Fibroblast of skin of scalp (primary cell): ENCODE results near the gene MTUS2.

ENCODE experiments used
- DNase-seq: peaks from one replicate; pipeline ENCODE4 v3.0.0-alpha.2; 2013

MTUS2 gene

GRCh38 chr13:29423050-29423449 is 602.9 kb downstream of the MTUS2 start:
- DNase-seq: no peak

GRCh38 chr13:29427937-29428309 is 607.8 kb downstream of the MTUS2 start:
- DNase-seq: no peak

- DNase-seq: peak; percentile 27
Measured at GRCh38 chr13:29428310-29429181, 608.4 kb downstream of the MTUS2 start.

- DNase-seq: peak; percentile 61
Measured at GRCh38 chr13:29429286-29429900, 609.3 kb downstream of the MTUS2 start.

- DNase-seq: no peak
Measured at GRCh38 chr13:29434217-29434945, 614.2 kb downstream of the MTUS2 start.

GRCh38 chr13:29435125-29435911 is 615.2 kb downstream of the MTUS2 start:
- peak; percentile 96 for DNase-seq

- peak; percentile 71 for DNase-seq
Measured at GRCh38 chr13:29436291-29436690, 616.2 kb downstream of the MTUS2 start.

- peak; percentile 7 for DNase-seq
Measured at GRCh38 chr13:29436721-29437280, 616.7 kb downstream of the MTUS2 start.

GRCh38 chr13:29438769-29439168 is 618.6 kb downstream of the MTUS2 start:
- peak; percentile 25 for DNase-seq

GRCh38 chr13:29439601-29440388 is 619.7 kb downstream of the MTUS2 start:
- DNase-seq: peak; percentile 4

GRCh38 chr13:29441306-29441705 is 621.2 kb downstream of the MTUS2 start:
- DNase-seq: no peak

GRCh38 chr13:29446016-29446415 is 625.9 kb downstream of the MTUS2 start:
- DNase-seq: no peak

GRCh38 chr13:29448174-29448573 is 628.0 kb downstream of the MTUS2 start:
- DNase-seq: no peak

- no peak for DNase-seq
Measured at GRCh38 chr13:29449726-29450125, 629.6 kb downstream of the MTUS2 start.

GRCh38 chr13:29451976-29452375 is 631.8 kb downstream of the MTUS2 start:
- no peak for DNase-seq

GRCh38 chr13:29452773-29453616 is 632.9 kb downstream of the MTUS2 start:
- peak; percentile 53 for DNase-seq

GRCh38 chr13:29453617-29454011 is 633.5 kb downstream of the MTUS2 start:
- DNase-seq: no peak

- DNase-seq: no peak
Measured at GRCh38 chr13:29454931-29455481, 634.9 kb downstream of the MTUS2 start.

GRCh38 chr13:29456419-29456818 is 636.3 kb downstream of the MTUS2 start:
- DNase-seq: no peak

- peak; percentile 85 for DNase-seq
Measured at GRCh38 chr13:29457299-29457698, 637.2 kb downstream of the MTUS2 start.
